ENCODE data around the gene PTPRG. TPM values are rescaled to one million over a fixed set of nuclear protein-coding genes. Genes with fewer than 3 reads are reported as not detected.

Gene PTPRG
- total RNA-seq, 1 donor: 148 TPM

DNA sequence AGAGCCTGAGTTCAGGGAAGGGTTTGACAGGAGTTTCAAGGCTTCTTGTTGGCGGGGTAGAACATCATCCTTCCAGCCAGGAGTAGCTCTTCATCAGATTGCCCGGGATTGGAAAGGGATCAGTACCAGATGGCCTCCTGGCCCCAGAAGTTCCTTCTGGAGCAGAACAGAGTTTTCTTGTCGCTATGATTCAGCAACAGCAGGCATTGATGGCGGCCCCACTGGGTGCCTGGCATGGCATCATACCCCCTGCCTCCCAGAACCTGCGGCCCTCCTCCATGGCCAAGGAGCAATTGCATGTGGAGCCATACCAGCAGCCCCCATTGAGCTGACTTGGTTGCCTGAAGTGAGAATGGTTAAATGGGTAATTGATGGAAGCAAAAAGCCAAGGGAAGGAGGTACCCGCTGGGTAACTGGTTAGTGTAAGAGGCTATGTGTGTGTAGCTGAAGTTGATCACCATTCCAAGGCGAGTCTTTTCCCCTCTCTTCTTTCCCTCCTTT lies 305.6 kb downstream of the PTPRG start:
- no peak overlapping the region for H2AFZ ChIP-seq (ENCODE audit: low read length)
- TF ChIP-seq, protein P1, sequence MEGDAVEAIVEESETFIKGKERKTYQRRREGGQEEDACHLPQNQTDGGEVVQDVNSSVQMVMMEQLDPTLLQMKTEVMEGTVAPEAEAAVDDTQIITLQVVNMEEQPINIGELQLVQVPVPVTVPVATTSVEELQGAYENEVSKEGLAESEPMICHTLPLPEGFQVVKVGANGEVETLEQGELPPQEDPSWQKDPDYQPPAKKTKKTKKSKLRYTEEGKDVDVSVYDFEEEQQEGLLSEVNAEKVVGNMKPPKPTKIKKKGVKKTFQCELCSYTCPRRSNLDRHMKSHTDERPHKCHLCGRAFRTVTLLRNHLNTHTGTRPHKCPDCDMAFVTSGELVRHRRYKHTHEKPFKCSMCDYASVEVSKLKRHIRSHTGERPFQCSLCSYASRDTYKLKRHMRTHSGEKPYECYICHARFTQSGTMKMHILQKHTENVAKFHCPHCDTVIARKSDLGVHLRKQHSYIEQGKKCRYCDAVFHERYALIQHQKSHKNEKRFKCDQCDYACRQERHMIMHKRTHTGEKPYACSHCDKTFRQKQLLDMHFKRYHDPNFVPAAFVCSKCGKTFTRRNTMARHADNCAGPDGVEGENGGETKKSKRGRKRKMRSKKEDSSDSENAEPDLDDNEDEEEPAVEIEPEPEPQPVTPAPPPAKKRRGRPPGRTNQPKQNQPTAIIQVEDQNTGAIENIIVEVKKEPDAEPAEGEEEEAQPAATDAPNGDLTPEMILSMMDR (IDR thresholded peaks at IDR 0.05; ENCODE audit: extremely low read depth, low read depth, low read length): no peak
- H3K27me3 ChIP-seq (ENCODE audit: insufficient read depth, low read length): no peaks in the 10 kb centered on the region
- H3K27ac ChIP-seq (ENCODE audit: low read depth, low read length): no peak overlapping the region
- H3K4me2 ChIP-seq (ENCODE audit: insufficient read depth, low read length): no peak overlapping the region
- no peak overlapping the region for H3K4me3 ChIP-seq (ENCODE audit: insufficient read depth, low read length)
- H3K36me3 ChIP-seq (ENCODE audit: insufficient read depth, low read length): no peaks in the 10 kb centered on the region
- DNase-seq (ENCODE audit: insufficient read length, low spot score, missing footprints): no peak
- no peaks in the 10 kb centered on the region for H3K9me3 ChIP-seq (ENCODE audit: low read depth, low read length)
- peaks cover 10% of the 10 kb centered on the region for H3K79me2 ChIP-seq (ENCODE audit: insufficient read depth, low read length)
- H4K20me1 ChIP-seq (ENCODE audit: insufficient read depth, low read length): peaks cover 20% of the 10 kb centered on the region
- no peaks in the 10 kb centered on the region for H3K4me1 ChIP-seq (ENCODE audit: insufficient read depth, low read length)

DNA sequence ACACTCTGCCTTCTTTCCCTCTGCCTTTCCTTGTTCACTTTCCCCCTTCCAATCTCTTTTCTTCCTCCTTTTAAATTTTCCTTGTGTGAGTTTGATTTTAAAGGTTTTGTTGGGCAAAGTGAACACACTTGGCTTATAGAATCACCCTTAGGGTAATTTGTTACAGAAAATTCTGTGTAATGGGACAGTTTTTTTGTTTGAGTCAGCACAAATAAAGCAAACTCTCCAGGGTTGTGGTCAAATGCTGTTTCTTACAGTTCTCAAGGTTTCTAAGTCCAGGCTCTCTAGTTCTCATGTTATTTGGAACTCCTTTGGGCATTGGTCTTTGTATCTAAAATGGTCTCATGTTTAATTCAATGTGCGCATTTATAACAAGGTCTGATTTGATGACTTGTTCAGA lies 307.1 kb downstream of the PTPRG start:
- no peaks in the 10 kb centered on the region for H3K4me1 ChIP-seq (ENCODE audit: insufficient read depth, low read length)
- TF ChIP-seq, protein P1 (IDR thresholded peaks at IDR 0.05; ENCODE audit: extremely low read depth, low read depth, low read length): no peak
- H3K36me3 ChIP-seq (ENCODE audit: insufficient read depth, low read length): no peaks in the 10 kb centered on the region
- no peak overlapping the region for H2AFZ ChIP-seq (ENCODE audit: low read length)
- no peak for DNase-seq (ENCODE audit: insufficient read length, low spot score, missing footprints)
- H3K4me3 ChIP-seq (ENCODE audit: insufficient read depth, low read length): no peak overlapping the region
- H3K9me3 ChIP-seq (ENCODE audit: low read depth, low read length): no peaks in the 10 kb centered on the region
- H3K27ac ChIP-seq (ENCODE audit: low read depth, low read length): no peak overlapping the region
- peaks cover 15% of the 10 kb centered on the region for H4K20me1 ChIP-seq (ENCODE audit: insufficient read depth, low read length)
- no peak overlapping the region for H3K4me2 ChIP-seq (ENCODE audit: insufficient read depth, low read length)
- peaks cover 10% of the 10 kb centered on the region for H3K79me2 ChIP-seq (ENCODE audit: insufficient read depth, low read length)
- no peaks in the 10 kb centered on the region for H3K27me3 ChIP-seq (ENCODE audit: insufficient read depth, low read length)

DNA sequence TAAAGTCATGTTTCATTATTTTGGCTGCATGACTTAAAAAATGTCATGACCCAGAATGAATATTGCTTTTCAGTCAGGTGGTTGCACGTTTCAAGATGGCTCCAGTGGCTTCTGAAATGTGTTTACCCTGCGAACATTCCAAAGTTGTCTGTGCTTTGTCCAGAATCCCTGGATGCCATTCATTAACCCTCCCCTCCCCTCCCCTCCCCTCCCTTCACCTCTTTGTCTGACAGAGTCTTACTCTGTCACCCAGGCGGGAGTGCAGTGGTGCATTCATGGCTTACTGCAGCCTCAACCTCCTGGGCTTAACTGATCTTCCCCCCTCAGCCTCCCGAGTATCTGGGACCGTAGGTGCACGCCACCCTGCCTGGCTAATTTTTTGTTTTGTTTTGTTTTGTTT lies 308.0 kb downstream of the PTPRG start:
- H3K4me3 ChIP-seq (ENCODE audit: insufficient read depth, low read length): no peak overlapping the region
- peaks cover 14% of the 10 kb centered on the region for H4K20me1 ChIP-seq (ENCODE audit: insufficient read depth, low read length)

DNA sequence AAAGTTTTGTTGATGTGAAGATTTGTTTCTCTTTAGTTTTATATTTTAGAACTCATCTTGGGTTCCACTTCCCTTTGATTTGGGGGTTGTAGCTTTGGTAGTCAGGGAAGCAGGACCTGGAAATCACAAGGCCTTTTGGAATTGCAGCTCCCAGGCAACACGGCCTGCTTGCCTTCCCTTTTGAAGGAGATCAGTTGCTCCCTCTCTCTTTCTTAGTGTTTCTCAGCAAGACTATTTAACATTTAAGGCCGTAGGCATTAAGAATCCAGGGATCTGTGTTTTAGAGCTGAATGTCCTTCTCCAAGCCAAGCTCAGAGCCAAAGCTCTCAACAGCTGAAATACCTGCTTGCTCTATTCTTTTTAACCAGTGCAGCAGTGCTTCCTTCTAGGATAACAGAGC lies 310.3 kb downstream of the PTPRG start:
- no peak overlapping the region for H2AFZ ChIP-seq (ENCODE audit: low read length)
- no peak overlapping the region for H3K4me3 ChIP-seq (ENCODE audit: insufficient read depth, low read length)
- H3K27ac ChIP-seq (ENCODE audit: low read depth, low read length): no peak overlapping the region
- H3K36me3 ChIP-seq (ENCODE audit: insufficient read depth, low read length): no peaks in the 10 kb centered on the region
- H4K20me1 ChIP-seq (ENCODE audit: insufficient read depth, low read length): peaks cover 4% of the 10 kb centered on the region
- TF ChIP-seq, protein P1 (IDR thresholded peaks at IDR 0.05; ENCODE audit: extremely low read depth, low read depth, low read length): no peak
- no peak overlapping the region for H3K4me2 ChIP-seq (ENCODE audit: insufficient read depth, low read length)
- no peaks in the 10 kb centered on the region for H3K27me3 ChIP-seq (ENCODE audit: insufficient read depth, low read length)
- peaks cover 3% of the 10 kb centered on the region for H3K79me2 ChIP-seq (ENCODE audit: insufficient read depth, low read length)
- DNase-seq (ENCODE audit: insufficient read length, low spot score, missing footprints): no peak
- H3K4me1 ChIP-seq (ENCODE audit: insufficient read depth, low read length): no peaks in the 10 kb centered on the region
- H3K9me3 ChIP-seq (ENCODE audit: low read depth, low read length): no peaks in the 10 kb centered on the region

More for the DNA sequence above, 308.0 kb downstream of the PTPRG start:
- Histone ChIP-seq H3K36me3 (ENCODE audit: insufficient read depth, low read length) (no peaks in the 10 kb centered on the region), H3K27me3 (ENCODE audit: insufficient read depth, low read length) (no peaks in the 10 kb centered on the region), H3K27ac (ENCODE audit: low read depth, low read length) (no peak overlapping the region), H3K9me3 (ENCODE audit: low read depth, low read length) (no peaks in the 10 kb centered on the region), H3K4me1 (ENCODE audit: insufficient read depth, low read length) (no peaks in the 10 kb centered on the region), H2AFZ (ENCODE audit: low read length) (no peak overlapping the region), H3K79me2 (ENCODE audit: insufficient read depth, low read length) (peaks cover 10% of the 10 kb centered on the region), H3K4me2 (ENCODE audit: insufficient read depth, low read length) (no peak overlapping the region)
- no peak for DNase-seq (ENCODE audit: insufficient read length, low spot score, missing footprints)
- TF ChIP-seq, protein P1 (IDR thresholded peaks at IDR 0.05; ENCODE audit: extremely low read depth, low read depth, low read length): no peak

Measured in osteoblast (primary cell).